HepG2 (cell line): ENCODE results near the gene AKAIN1.

Source experiments
- JUN ChIP-seq: sonication (generic); formaldehyde crosslinking; IDR thresholded peaks from 2 replicates; pipeline ENCODE4 v1.4.0; 2020; ENCODE audit warnings: mild to moderate bottlenecking, missing genetic modification reagents
- PBX3 ChIP-seq: sonication (generic); formaldehyde crosslinking; IDR thresholded peaks from 2 replicates; pipeline ENCODE4 v1.8.1; 2023; ENCODE audit warnings: missing genetic modification reagents, inconsistent platforms, borderline replicate concordance
- ZNF207 ChIP-seq: fragments of 450-650 bp; IDR thresholded peaks from 2 replicates; pipeline ENCODE4 v1.6.1; 2016; ENCODE audit warnings: antibody characterized with exemption, borderline replicate concordance
- ZNF678 ChIP-seq: sonication (generic); formaldehyde crosslinking; IDR thresholded peaks from 2 replicates; pipeline ENCODE4 v1.4.0; 2020; ENCODE audit warnings: mild to moderate bottlenecking, missing genetic modification reagents
- ZNF883 ChIP-seq: sonication (generic); formaldehyde crosslinking; IDR thresholded peaks from 2 replicates; pipeline ENCODE4 v1.5.1; 2020; ENCODE audit warnings: mild to moderate bottlenecking, missing genetic modification reagents; ENCODE audit errors: not compliant biosample characterization
- TF ChIP-seq, protein P1 (sequence below): sonication (generic); formaldehyde crosslinking; IDR thresholded peaks from 2 replicates; pipeline ENCODE4 v1.5.0; 2020; ENCODE audit warnings: mild to moderate bottlenecking, missing genetic modification reagents, moderate library complexity

DNA sequence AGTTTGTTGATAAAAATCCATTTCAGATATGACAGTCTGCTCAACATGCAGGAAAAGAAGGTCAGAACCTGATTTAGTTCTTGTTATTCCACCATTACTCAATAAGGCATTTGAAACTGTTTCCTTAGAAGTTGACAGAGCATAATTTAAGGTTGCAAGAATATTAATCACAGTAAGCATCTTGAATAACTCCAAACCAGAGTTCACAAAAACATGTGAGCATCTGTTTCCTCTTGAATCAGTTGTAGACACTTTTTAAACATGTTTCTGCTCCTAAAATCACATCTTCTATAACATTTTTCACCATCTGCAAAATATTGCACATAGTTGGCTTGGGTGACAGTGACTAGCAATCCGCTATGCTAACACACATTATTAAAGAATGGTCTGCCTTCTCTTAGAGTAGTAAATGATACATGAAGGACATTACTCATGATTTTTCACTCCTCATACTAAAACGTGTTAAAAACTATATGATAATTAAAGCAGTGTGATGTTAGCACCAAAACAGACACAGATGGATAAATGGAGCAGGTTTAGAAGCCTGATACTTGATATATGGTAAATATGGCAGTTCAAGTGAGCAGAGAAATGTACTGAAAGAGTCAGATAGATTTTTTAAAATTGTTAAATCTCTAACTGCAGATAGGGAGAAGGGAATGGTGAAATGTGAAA is 30.3 kb downstream of the AKAIN1 start:
- TF ChIP-seq PBX3, result no peak
- TF ChIP-seq, protein P1, sequence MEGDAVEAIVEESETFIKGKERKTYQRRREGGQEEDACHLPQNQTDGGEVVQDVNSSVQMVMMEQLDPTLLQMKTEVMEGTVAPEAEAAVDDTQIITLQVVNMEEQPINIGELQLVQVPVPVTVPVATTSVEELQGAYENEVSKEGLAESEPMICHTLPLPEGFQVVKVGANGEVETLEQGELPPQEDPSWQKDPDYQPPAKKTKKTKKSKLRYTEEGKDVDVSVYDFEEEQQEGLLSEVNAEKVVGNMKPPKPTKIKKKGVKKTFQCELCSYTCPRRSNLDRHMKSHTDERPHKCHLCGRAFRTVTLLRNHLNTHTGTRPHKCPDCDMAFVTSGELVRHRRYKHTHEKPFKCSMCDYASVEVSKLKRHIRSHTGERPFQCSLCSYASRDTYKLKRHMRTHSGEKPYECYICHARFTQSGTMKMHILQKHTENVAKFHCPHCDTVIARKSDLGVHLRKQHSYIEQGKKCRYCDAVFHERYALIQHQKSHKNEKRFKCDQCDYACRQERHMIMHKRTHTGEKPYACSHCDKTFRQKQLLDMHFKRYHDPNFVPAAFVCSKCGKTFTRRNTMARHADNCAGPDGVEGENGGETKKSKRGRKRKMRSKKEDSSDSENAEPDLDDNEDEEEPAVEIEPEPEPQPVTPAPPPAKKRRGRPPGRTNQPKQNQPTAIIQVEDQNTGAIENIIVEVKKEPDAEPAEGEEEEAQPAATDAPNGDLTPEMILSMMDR (CRISPR knock-in tag), result no peak
- no peak for TF ChIP-seq JUN (CRISPR knock-in tag)
- no peak for TF ChIP-seq ZNF207
- no peak for TF ChIP-seq ZNF678 (CRISPR knock-in tag)
- no peak for TF ChIP-seq ZNF883
